NCI-H446 treated with DMSO at 0.1 percent for 48 hours (cell line): ENCODE measurements around the gene SMIM1.
A peak's percentile ranks its signal among the peaks of the same experiment; 100 is the strongest.
"Not testable (repeated sequence)": the region's sequence is repeated elsewhere in the genome, so short reads cannot be mapped to it uniquely, and the experiment has no call there.

Experiments
- DNase-seq: peaks from one replicate; lab custom pipeline; 2025; lab: John Stamatoyannopoulos, UW

Gene SMIM1

DNA sequence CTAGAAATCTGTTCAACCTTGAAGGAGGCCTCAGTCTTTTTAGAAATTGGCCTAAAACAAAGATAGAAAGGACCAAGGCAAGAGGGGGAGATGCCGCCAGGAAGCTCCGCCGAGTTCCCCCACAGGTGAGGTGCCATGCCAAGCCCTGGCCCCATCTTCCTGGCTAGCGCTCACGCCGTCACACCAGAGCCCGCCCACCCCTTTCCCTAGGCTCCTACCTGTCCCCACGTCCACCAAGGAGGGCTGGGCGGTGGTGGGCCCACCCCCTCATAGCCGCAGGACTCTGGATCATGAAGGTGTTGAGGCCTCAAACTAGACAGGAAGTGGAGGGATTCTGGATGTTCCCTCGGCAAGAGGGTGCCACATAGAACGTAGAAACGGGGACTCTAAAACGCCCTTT lies 35.8 kb upstream of the SMIM1 start:
- DNase-seq, result no peak

GRCh38 chr1:3738943-3739342 lies 33.6 kb upstream of the SMIM1 start:
- no peak for DNase-seq

- no peak for DNase-seq
These were observed 32.5 kb upstream of the SMIM1 start for GRCh38 chr1:3740042-3740441.

- no peak for DNase-seq
These were observed 31.8 kb upstream of the SMIM1 start for GRCh38 chr1:3740752-3741151.

DNA sequence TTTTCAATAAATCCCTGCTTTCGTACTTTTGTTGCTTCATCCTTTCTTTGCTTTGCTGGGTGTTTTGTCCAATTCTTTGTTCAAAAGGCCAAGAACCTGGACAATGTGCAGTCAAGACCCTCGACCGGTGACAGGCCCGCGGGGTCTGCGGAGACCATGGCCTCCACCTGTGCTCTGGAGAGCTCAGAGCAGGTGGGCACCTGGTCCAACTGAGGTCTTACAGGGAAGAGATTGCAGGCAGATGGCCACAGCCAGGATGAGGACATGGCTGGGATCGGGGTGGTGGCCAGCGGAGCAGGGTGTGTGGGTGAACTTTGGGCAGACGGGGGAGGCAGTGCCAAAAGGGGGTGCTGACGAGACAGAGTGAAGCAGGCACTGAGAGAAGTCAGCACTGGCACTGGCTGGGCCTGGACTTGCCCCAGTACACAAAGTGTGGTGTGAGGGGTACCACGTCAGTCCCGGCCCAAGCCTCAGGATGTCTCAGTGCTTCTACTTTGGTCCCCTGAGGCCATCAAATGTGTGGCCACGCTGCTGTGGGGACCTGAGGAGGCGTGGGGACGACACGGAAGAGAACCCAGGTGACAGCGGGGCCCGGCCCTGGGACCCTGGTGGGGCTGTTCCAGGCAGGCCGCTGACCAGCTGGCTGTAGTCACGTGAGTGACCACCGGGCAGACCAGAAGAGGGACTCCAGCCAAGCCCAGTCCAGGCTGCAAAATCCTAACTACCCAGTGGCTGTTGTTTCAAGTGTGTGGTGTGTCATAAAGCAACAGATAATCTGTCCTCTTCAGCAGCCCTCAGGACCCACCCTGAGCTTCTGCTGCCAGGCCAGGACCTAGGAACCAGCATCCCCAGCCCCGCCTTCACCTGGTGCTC lies 30.7 kb upstream of the SMIM1 start:
- DNase-seq, result no peak

DNA sequence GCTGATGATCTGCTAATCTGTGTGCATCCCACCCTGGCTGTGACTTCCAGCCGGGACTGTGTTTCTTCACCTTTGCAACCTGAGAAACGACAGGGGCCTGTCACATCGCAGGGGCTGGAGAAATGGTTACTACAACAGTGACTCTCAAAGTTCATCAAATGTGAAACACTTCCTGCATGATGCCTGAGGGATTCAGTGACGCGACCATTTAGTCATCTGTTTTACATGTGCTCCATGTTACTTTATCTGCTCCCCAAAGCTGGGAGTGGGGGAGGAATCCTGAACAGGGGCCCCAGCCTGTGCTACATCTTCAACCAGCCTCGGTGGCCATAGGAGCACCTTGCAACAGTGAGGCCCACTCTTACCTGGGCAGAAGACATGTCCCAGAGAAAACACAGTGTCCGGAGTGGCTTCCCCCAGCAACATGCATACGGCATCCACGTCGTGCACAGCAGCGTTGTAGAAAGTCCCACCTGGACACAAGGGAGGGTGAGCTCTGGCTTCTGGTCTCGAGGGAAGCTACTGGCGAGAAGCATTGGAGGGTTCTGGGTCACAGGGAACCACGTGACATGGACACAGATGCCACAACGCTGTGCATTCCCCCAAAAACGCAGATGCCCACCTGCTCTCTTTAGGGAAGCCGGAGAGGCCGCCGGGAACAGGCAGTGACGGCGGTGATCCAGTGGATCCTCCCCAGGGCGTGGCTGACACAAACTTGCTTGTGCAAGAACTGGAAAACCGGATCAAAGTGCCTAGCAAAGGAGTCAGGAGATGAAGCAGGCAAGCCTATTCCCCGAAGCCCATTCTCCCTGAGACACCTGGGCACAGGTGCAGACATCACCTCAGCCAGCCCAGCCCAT lies 29.9 kb upstream of the SMIM1 start:
- no peak for DNase-seq

GRCh38 chr1:3743421-3743820 lies 29.1 kb upstream of the SMIM1 start:
- DNase-seq, result no peak

DNA sequence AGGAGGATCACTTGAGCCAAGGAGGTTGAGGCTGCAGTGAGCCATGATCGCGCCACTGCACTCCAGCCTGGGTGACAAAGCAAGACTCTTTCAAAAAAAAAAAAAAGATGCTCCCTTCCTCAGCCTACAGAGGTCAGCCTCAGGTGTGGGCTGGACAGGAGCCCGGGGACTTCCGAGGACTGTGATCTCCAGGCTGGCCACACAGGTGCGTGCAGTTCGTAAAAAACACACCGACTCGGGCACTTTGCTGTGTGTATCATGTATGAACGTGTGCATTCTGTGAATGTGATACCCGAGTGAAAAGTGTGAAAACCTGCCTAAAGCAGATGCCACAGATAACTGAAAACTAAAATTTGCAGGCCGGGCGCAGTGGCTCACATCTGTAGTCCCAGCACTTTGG lies 28.7 kb upstream of the SMIM1 start:
- no peak for DNase-seq

DNA sequence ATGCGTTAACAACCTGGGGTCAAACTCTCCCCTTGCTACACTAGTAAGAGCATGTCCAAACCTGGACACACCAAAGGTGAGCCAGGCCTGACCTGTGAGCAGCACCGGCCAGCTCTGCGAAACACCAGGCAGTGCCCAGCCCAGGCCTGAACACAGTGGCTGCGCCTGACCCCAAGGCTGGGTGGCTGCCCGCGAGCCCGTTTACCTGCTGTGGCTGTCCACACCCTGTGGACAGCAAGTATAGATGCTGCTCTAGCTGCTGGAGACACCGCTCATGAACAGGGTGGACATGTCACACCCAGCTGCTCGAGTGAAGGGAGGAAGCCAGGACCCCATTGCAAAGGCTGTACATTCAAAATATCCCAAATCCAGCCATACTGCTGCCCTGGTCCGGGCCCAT lies 27.9 kb upstream of the SMIM1 start:
- DNase-seq, result no peak

GRCh38 chr1:3745071-3745470 lies 27.5 kb upstream of the SMIM1 start:
- DNase-seq, result no peak

GRCh38 chr1:3745590-3746381 lies 26.8 kb upstream of the SMIM1 start:
- no peak for DNase-seq

GRCh38 chr1:3746389-3746829 lies 26.1 kb upstream of the SMIM1 start:
- DNase-seq, result no peak

- DNase-seq, result peak; percentile 53
These were observed 25.6 kb upstream of the SMIM1 start for GRCh38 chr1:3746830-3747521.

DNA sequence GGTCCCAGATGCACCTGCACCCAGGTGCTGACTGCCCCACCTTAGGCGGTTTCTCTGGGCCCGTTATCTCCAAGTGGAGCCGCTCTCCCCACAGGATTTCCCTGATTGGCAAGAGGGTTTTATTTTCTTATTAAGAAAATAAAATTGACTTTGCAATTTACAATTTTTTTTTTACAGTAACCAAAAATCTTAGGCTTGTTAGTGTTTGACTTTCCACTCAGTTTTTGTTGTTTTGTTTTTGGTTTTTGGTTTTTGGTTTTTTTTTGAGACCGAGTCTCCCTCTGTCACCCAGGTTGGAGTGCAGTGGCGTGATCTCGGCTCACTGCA lies 25.1 kb upstream of the SMIM1 start:
- no peak for DNase-seq

GRCh38 chr1:3747903-3748302 lies 24.6 kb upstream of the SMIM1 start:
- no peak for DNase-seq

- DNase-seq, result not testable (repeated sequence)
These were observed 24.1 kb upstream of the SMIM1 start for GRCh38 chr1:3748316-3748900.

DNA sequence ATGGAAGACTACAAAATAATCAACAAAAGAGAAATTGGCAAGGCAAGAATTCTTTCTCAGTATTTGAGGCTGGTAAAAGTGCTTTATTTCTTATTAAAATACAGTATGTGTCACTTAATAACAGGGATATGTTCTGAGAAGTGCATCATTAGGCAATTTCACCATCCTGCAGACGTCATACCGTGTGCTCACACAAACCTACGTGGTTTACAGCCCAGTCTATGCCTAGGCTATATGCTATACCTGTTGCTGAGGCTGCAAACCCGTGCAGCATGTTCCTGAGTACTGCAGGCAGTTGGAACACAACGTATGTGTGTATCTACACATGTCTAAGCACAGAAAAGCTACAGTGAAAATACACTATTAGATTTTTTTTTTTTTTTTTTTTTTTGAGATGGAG lies 23.0 kb upstream of the SMIM1 start:
- no peak for DNase-seq

DNA sequence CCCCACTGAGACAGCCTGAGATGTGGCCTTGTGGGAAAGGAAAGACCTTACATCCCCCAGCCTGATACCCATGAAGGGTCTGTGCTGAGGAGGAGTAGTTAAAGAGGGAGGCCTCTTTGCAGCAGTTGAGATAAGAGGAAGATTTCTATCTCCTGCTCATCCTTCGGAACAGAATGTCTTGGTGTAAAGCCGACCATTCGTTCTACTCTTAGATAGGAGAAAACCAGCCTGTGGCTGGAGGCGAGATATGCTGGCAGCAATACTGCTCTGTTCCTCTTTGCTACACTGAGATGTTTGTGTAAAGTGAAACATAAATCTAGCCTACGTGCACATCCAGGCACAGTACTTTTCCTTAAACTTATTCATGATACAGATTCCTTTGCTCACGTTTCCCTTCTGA lies 21.8 kb upstream of the SMIM1 start:
- no peak for DNase-seq

DNA sequence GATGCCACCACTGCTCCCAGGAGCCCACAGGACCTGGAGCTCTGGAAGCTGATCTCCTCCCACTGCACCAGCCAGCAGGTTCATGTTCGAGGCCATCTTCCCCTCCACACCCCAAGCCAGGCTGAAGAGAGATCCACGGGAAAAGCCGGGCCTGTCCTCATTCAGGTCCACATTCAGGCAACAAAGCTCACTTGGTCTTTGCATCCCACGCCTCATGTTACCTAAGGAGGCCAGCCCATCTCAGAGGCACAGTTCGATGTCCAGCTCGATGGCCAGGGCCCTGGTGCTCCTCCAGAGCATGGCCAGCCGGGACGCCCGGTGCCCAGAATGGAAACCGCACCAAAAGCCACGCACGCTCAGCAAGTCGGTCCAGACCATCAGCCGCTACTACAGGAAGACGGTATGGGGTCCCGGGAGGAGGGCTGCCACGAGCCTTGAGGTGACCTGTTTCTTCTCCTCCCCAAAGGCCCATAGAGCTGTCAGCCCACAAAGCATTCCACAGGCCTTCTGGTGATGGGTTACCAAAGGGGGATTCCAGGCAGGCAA lies 20.1 kb upstream of the SMIM1 start, which contains the start of gene CCDC27:
CCDC27 (plus strand) TSS at position 51 of the 546 bp plus-strand sequence; CDS start at position 83, 32 bp downstream.
- no peak for DNase-seq

- DNase-seq, result no peak
These were observed 18.7 kb upstream of the SMIM1 start for GRCh38 chr1:3753656-3754454.
